ENCODE measurements around the gene KLK12.
A peak's percentile ranks its signal among the peaks of the same experiment; 100 is the strongest.

Gene KLK12

DNA sequence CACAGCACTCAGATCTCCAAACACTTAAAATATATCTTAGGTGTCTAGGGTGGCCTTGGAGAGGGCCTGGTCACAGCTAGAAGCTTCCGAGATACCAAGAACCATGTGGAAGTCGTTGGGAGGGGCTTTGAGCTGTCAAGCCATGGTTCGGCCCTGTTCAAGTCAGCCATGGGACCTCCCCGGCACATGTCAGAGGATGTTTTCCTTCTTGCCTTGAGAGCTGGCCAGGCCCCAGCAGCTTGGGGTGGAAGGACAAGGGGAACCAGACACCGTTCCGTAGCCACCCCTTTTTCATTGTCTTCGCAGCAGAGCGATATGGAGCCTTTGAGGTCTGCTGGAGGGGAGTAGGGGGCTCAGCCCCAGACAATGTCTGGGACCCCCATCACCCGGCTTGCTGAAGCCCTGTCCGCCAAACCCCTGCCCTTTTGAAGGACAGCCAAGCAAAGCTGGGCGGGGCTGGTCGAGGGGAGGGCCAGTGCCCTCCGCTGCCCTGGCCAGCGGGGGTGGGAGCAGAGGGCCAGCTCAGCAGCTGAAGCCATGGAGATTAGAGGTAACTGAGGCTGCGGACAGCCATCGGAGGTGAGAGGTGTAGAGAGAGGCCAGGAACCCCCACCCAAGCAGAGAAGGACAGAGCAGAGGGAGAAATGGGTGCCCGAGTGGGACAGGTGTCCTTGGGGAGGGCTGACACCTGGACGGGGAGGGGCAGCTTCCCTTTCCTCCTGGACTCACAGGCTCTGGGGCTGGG, 8.8 kb downstream of the KLK12 start:
- TF ChIP-seq, protein P1, sequence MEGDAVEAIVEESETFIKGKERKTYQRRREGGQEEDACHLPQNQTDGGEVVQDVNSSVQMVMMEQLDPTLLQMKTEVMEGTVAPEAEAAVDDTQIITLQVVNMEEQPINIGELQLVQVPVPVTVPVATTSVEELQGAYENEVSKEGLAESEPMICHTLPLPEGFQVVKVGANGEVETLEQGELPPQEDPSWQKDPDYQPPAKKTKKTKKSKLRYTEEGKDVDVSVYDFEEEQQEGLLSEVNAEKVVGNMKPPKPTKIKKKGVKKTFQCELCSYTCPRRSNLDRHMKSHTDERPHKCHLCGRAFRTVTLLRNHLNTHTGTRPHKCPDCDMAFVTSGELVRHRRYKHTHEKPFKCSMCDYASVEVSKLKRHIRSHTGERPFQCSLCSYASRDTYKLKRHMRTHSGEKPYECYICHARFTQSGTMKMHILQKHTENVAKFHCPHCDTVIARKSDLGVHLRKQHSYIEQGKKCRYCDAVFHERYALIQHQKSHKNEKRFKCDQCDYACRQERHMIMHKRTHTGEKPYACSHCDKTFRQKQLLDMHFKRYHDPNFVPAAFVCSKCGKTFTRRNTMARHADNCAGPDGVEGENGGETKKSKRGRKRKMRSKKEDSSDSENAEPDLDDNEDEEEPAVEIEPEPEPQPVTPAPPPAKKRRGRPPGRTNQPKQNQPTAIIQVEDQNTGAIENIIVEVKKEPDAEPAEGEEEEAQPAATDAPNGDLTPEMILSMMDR (IDR thresholded peaks at IDR 0.05; ENCODE audit: control insufficient read depth, extremely low read depth, insufficient read depth), result no peak
- H3K4me3 ChIP-seq (ENCODE audit: low read depth, low read length), result no peak overlapping the region
- no peak for DNase-seq (ENCODE audit: low read depth)

DNA sequence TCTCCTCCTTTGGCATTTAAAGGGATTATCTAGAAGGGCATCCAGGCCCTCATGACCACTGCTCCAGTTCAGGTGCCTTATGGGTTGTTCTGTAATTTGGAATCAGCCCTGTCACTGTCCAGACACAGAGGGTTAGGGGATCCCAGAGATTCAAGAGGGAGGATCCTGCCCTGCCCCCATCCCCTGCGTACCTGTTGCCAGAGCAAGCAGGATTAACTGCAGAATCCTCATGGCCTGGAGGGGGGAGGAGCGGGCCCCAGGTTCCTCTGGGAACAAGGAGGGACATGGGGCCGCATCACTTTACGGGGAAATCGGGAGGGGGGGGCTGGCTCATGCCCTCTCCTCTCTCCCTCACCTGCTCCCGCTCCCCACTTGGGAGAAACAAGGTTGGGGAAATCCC, 9.4 kb downstream of the KLK12 start:
- TF ChIP-seq, protein P1 (IDR thresholded peaks at IDR 0.05; ENCODE audit: control insufficient read depth, extremely low read depth, insufficient read depth), result no peak
- H3K4me3 ChIP-seq (ENCODE audit: low read depth, low read length), result no peak overlapping the region
- DNase-seq (ENCODE audit: low read depth), result no peak

DNA sequence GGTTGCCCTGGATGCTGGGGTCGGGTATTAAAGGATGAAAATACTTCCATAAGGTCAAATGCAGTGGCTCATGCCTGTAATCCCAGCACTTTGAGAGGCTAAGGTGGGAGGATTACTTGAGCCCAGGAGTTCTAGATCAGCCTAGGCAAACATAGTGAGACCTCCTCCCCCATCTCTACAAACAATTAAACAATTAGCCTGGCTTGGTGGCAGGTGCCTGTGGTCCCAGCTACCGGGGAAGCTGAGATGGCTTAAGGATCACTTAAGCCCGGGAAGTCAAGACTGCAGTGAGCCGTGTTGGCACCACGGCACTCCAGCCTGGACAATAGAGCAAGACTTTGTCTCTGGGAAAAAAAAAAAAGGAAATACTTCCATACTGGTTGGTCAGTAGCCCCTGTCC, 9.9 kb downstream of the KLK12 start:
- no peak for DNase-seq (ENCODE audit: low read depth)
- TF ChIP-seq, protein P1 (IDR thresholded peaks at IDR 0.05; ENCODE audit: control insufficient read depth, extremely low read depth, insufficient read depth), result no peak

GRCh38 chr19:51023946-51024345, 10.9 kb downstream of the KLK12 start:
- no peak overlapping the region for H3K4me3 ChIP-seq (ENCODE audit: low read depth, low read length)
- TF ChIP-seq, protein P1 (IDR thresholded peaks at IDR 0.05; ENCODE audit: control insufficient read depth, extremely low read depth, insufficient read depth), result no peak
- no peak for DNase-seq (ENCODE audit: low read depth)

More for the DNA sequence above, 9.9 kb downstream of the KLK12 start:
- H3K4me3 ChIP-seq (ENCODE audit: low read depth, low read length), result no peak overlapping the region

DNA sequence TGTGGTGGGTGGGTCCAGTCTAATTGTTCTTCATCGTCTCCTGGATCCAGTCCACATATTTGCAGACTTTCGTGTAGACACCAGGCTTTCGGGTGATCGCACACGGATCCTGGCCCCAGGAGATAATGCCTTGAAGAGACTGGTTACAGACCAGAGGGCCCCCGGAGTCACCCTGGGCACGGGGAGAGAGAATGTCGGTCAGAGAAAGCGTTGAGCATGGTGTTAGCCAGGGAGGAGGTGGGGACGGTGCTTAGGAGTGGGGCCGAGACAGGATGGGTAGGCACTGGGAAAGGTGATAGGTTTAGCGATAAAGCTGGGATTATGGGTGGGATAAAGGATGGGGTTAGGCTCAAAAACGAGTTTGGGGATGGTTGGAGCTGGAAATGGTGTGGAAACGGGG, 12.3 kb downstream of the KLK12 start:
- TF ChIP-seq, protein P1 (IDR thresholded peaks at IDR 0.05; ENCODE audit: control insufficient read depth, extremely low read depth, insufficient read depth), result no peak
- H3K4me3 ChIP-seq (ENCODE audit: low read depth, low read length), result no peak overlapping the region
- DNase-seq (ENCODE audit: low read depth), result no peak

DNA sequence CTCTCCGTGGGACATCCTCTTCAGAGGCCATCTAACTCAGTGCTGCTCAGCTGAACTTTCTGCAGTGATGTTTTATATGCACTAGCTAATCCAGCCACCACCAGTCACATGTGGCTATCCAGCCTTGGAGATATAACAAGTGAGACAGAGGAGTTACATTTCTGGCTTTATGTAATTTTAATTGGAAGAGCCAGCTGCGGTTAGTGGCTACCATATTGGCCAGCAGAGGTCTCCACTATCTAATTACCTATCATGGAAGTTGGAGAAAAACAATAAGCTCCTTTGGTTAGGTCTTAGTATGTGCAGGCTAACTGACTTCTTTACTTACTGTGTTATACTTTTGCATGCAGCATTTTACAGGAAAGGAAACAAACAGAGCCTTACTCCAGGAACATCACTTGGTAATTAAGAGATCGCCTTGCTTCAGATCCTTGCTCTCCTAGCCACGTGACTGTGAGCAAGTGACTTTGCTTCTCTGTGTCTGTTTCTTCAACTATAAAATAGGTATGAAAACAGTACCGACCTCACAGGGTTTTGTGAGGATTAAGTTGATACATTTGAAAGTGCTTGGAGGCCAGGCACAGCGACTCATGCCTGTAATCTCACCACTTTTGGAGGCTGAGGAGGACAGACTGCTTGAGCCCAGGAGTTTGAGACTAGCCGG, 13.7 kb downstream of the KLK12 start:
- H3K4me3 ChIP-seq (ENCODE audit: low read depth, low read length), result no peak overlapping the region
- peak; percentile 63 for DNase-seq (ENCODE audit: low read depth)
- TF ChIP-seq, protein P1 (IDR thresholded peaks at IDR 0.05; ENCODE audit: control insufficient read depth, extremely low read depth, insufficient read depth), result peak; percentile 76
